A673 (cell line): ENCODE measurements around the gene FAM167B. TPM values are rescaled to one million over a fixed set of nuclear protein-coding genes. Genes with fewer than 3 reads are reported as not detected.
"Not testable (repeated sequence)": the region's sequence is repeated elsewhere in the genome, so short reads cannot be mapped to it uniquely, and the experiment has no call there.

ENCODE experiments used
- BruUV-seq: library from RNA; stranded (reverse); fragments of 400-500 nt; replicated peaks from 2 replicates; lab custom pipeline; 2021; lab: Mats Ljungman, UMichigan
- CTCF ChIA-PET: fragments of 300-600 bp; sonication (Branson Sonifier 250); formaldehyde crosslinking; loops from one replicate; lab custom pipeline; 2022; ENCODE audit warnings: antibody characterized with exemption; lab: Charles Lee
- POLR2A ChIA-PET: fragments of 300-600 bp; sonication (Branson Sonifier 250); formaldehyde crosslinking; loops from one replicate; lab custom pipeline; 2022; ENCODE audit warnings: antibody characterized with exemption; ENCODE audit not compliant: low non-redundant PET; lab: Charles Lee
- DNase-seq: peaks from one replicate; pipeline ENCODE4 v3.0.0-alpha.2; 2015; ENCODE audit warnings: low spot score
- H3K27ac ChIP-seq: fragments of 200-600 bp; sonication (generic); 2 replicates; pipeline ENCODE4 v1.5.1; 2016; ENCODE audit warnings: mixed run types, low read depth, mild to moderate bottlenecking, mixed read lengths, antibody characterized with exemption, low read length; ENCODE audit not compliant: poor library complexity, severe bottlenecking
- H3K27me3 ChIP-seq: fragments of 200-600 bp; sonication (generic); replicated peaks from 2 replicates; pipeline ENCODE4 v1.6.1; 2017; ENCODE audit warnings: mixed run types, low read depth, mild to moderate bottlenecking, mixed read lengths, antibody characterized with exemption, low read length; ENCODE audit not compliant: insufficient read depth, poor library complexity
- H3K36me3 ChIP-seq: fragments of 200-600 bp; sonication (generic); 2 replicates; pipeline ENCODE4 v1.6.1; 2016; ENCODE audit warnings: mixed run types, mild to moderate bottlenecking, mixed read lengths, antibody characterized with exemption, low read length; ENCODE audit not compliant: insufficient read depth, poor library complexity, severe bottlenecking
- H3K4me1 ChIP-seq: fragments of 200-600 bp; sonication (generic); 2 replicates; pipeline ENCODE4 v1.6.1; 2017; ENCODE audit warnings: mixed run types, mild to moderate bottlenecking, mixed read lengths, antibody characterized with exemption, low read length; ENCODE audit not compliant: insufficient read depth, poor library complexity, severe bottlenecking
- H3K4me3 ChIP-seq: fragments of 200-600 bp; sonication (generic); 2 replicates; pipeline ENCODE4 v1.5.1; 2016; ENCODE audit warnings: low read depth, mixed run types, mild to moderate bottlenecking, mixed read lengths, low read length; ENCODE audit not compliant: poor library complexity, severe bottlenecking
- H3K9me3 ChIP-seq: fragments of 200-600 bp; sonication (generic); 2 replicates; pipeline ENCODE4 v1.6.1; 2016; ENCODE audit warnings: mixed run types, low read depth, mild to moderate bottlenecking, mixed read lengths, antibody characterized with exemption, low read length; ENCODE audit not compliant: poor library complexity, severe bottlenecking
- EZH2 ChIP-seq: fragments of 200-600 bp; sonication (generic); IDR thresholded peaks from 2 replicates; pipeline ENCODE4 v1.6.1; 2017; ENCODE audit warnings: borderline replicate concordance, low read depth, mild to moderate bottlenecking, mixed read lengths, antibody characterized with exemption, low read length; ENCODE audit not compliant: poor library complexity, severe bottlenecking
- intact Hi-C: fragments of 100-400 bp; cut with micrococcal nuclease; formaldehyde crosslinking; loops from one replicate; pipeline ENCODE4 v1.10.0; 2022; ENCODE audit not compliant: unreplicated experiment
- total RNA-seq: library from RNA; stranded (reverse); gene quantifications from 2 replicates; pipeline ENCODE4 v1.2.3, GENCODE V29; 2021
- TF ChIP-seq, protein P1 (sequence below): fragments of 300-800, 200-600 bp; sonication (generic); conservative IDR thresholded peaks from 2 replicates; pipeline ENCODE4 v1.5.1; 2017; ENCODE audit warnings: low read depth, mild to moderate bottlenecking, antibody characterized with exemption, low read length, moderate library complexity, mixed read lengths

Gene FAM167B
- total RNA-seq, 1 experiment from 2014 or later = not detected

DNA sequence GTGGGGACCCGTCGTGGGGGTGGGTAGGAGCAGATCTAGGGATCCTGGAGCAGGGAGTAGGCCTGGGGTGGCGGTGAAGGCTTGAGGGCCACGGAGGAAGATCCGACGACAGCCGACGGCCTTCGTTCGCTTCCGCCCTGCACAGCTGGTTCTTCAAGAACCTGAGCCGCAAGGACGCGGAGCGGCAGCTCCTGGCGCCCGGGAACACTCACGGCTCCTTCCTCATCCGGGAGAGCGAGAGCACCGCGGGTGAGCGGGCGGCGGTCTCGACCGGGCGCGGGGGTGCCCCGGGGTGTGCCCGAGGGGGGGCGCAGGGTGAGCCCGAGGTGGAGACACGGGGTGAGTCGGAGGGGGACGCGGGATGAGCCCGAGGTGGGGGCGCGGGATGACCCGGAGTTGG, 28.4 kb downstream of the FAM167B start:
- Histone ChIP-seq H3K27ac (no peak overlapping the region), H3K4me1 (no peaks in the 10 kb centered on the region), H3K9me3 (no peaks in the 10 kb centered on the region), H3K36me3 (no peaks in the 10 kb centered on the region), H3K27me3 (no peaks in the 10 kb centered on the region), H3K4me3 (no peak overlapping the region)
- TF ChIP-seq EZH2 = no peak
- TF ChIP-seq, protein P1, sequence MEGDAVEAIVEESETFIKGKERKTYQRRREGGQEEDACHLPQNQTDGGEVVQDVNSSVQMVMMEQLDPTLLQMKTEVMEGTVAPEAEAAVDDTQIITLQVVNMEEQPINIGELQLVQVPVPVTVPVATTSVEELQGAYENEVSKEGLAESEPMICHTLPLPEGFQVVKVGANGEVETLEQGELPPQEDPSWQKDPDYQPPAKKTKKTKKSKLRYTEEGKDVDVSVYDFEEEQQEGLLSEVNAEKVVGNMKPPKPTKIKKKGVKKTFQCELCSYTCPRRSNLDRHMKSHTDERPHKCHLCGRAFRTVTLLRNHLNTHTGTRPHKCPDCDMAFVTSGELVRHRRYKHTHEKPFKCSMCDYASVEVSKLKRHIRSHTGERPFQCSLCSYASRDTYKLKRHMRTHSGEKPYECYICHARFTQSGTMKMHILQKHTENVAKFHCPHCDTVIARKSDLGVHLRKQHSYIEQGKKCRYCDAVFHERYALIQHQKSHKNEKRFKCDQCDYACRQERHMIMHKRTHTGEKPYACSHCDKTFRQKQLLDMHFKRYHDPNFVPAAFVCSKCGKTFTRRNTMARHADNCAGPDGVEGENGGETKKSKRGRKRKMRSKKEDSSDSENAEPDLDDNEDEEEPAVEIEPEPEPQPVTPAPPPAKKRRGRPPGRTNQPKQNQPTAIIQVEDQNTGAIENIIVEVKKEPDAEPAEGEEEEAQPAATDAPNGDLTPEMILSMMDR = no peak
- CTCF ChIA-PET = no interaction called here
- no peak for DNase-seq
- POLR2A ChIA-PET = no interaction called here
- intact Hi-C loops = no loop called here
- no TSS peak for BruUV-seq

DNA sequence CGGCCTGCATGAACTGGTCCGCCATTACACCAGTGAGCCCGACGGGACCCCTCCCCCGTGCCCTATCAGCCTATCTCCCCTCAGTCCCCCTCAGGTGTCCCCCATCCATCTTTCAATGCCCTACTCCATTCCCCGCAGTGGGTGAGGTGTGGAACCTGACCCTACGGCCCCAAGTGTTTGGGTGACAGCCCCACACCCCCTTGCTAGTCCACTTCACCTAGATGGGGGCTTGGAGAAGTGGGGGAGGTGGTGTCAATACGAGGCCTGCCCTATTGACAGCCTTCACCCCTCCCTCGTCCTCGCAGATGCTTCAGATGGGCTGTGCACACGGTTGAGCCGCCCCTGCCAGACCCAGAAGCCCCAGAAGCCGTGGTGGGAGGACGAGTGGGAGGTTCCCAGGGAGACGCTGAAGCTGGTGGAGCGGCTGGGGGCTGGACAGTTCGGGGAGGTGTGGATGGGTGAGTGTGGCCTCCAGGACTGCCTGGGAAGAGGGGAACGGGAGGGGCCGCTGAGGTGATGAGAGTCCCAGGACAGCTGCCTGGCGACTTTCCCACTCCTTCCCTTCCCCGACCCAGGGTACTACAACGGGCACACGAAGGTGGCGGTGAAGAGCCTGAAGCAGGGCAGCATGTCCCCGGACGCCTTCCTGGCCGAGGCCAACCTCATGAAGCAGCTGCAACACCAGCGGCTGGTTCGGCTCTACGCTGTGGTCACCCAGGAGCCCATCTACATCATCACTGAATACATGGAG, 29.2 kb downstream of the FAM167B start:
- POLR2A ChIA-PET = no interaction called here
- H3K4me3 ChIP-seq = no peak overlapping the region
- DNase-seq = no peak
- no peak overlapping the region for H3K27ac ChIP-seq
- no peaks in the 10 kb centered on the region for H3K4me1 ChIP-seq
- no peaks in the 10 kb centered on the region for H3K36me3 ChIP-seq
- no peaks in the 10 kb centered on the region for H3K9me3 ChIP-seq
- TF ChIP-seq, protein P1 = no peak
- TF ChIP-seq EZH2 = no peak
- intact Hi-C loops = no loop called here
- no peaks in the 10 kb centered on the region for H3K27me3 ChIP-seq
- no TSS peak for BruUV-seq
- CTCF ChIA-PET = no interaction called here

DNA sequence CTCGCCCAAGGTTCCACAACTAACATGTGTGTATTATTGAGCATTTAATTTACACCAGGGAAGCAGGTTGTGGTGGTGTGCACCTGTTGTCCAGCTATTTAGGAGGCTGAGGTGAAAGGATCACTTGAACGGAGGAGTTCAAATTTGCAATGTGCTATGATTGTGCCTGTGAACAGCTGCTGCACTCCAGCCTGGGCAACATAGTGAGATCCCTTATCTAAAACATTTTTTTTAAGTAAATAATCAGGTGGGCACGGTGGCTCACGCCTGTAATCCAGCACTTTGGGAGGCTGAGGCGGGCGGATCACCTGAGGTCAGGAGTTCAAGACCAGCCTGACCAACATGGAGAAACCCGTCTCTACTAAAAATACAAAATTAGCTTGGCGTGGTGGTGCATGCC, 37.8 kb downstream of the FAM167B start:
- CTCF ChIA-PET, POLR2A ChIA-PET, BruUV-seq, H3K27ac ChIP-seq, DNase-seq, H3K4me1 ChIP-seq, H3K9me3 ChIP-seq, H3K27me3 ChIP-seq, H3K4me3 ChIP-seq, intact Hi-C loops, H3K36me3 ChIP-seq: not testable (repeated sequence)

DNA sequence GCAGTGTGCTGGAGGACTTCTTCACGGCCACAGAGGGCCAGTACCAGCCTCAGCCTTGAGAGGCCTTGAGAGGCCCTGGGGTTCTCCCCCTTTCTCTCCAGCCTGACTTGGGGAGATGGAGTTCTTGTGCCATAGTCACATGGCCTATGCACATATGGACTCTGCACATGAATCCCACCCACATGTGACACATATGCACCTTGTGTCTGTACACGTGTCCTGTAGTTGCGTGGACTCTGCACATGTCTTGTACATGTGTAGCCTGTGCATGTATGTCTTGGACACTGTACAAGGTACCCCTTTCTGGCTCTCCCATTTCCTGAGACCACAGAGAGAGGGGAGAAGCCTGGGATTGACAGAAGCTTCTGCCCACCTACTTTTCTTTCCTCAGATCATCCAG, 38.6 kb downstream of the FAM167B start:
- POLR2A ChIA-PET = no interaction called here

More for the DNA sequence above, 38.6 kb downstream of the FAM167B start:
- Histone ChIP-seq H3K36me3 (no peaks in the 10 kb centered on the region), H3K4me1 (peaks cover 8% of the 10 kb centered on the region), H3K9me3 (no peaks in the 10 kb centered on the region), H3K4me3 (no peak overlapping the region), H3K27ac (no peak overlapping the region), H3K27me3 (no peaks in the 10 kb centered on the region)
- TF ChIP-seq, protein P1 = no peak
- no peak for TF ChIP-seq EZH2
- no peak for DNase-seq
- BruUV-seq = no TSS peak
- CTCF ChIA-PET = no interaction called here
- intact Hi-C loops = no loop called here
